ENCODE results near the gene KLC4.
"Not testable (repeated sequence)": the region's sequence is repeated elsewhere in the genome, so short reads cannot be mapped to it uniquely, and the experiment has no call there.

The KLC4 gene

DNA sequence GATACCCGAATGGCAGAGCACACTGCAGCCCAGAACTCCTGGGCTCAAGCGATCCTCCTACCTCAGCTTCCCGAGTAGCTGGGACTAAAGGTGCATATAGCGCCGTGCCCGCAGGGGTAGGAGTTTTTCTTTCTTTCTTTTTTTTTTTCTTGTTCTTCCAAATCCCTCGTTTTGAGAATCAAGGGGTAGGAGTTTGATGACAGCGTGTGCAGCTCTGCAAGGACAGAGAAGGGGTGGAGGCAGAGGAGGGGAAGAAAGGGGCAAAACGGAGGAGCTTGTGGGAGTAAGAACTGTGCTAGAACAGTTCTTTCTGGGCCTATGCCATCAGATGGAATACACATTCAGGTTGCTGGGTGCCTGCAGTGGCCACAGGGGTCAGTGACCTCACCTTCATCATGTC lies 22.7 kb upstream of the KLC4 start:
- DNase-seq (ENCODE audit: low read depth, low spot score): no peak

- DNase-seq (ENCODE audit: low read depth, low spot score): no peak
These were observed 22.2 kb upstream of the KLC4 start for GRCh38 chr6:43037197-43037596.

GRCh38 chr6:43037706-43038105 lies 21.7 kb upstream of the KLC4 start:
- DNase-seq (ENCODE audit: low read depth, low spot score): no peak

DNA sequence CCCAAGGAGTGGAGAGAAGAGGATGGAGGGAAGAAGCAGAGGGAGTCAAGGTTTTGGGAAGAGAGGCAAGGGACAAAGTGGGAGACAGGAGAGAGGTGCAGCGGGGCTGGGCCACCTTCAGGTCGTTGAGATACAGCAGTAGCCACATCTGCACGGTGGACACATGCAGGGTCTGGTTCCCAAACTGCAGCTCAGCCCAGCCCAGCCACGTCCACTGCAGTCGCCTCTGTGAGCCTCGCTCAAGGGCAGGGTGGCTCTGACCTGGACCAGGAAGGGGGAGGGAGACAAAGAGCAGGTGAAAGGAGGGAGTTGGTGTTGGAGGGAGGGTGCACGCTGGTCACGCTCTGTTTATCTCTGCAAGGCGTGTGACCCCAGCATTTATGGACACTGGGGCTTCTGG lies 20.7 kb upstream of the KLC4 start:
- DNase-seq (ENCODE audit: low read depth, low spot score): no peak

GRCh38 chr6:43040542-43041257 lies 18.7 kb upstream of the KLC4 start:
- DNase-seq (ENCODE audit: low read depth, low spot score): no peak

GRCh38 chr6:43041475-43041874 lies 18.0 kb upstream of the KLC4 start:
- DNase-seq (ENCODE audit: low read depth, low spot score): not testable (repeated sequence)

DNA sequence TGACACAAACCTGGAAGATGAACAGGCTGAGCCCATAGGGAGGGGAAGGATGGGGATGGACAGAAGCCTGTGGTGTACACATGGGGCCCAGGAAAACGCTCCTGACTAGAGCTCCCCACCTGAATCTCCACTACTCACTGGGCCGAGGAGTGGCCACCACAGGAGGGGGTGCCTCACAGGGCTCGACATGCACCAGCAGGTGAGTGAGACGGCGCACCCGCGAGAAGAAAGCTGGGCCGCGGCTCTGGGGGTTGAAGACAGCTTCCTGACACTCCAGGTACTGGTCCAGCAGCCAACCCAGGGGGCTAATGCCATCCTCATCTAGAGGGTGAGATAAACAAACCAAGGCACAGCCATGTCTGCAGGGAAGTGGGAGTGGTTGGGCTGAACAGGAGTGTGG lies 16.1 kb upstream of the KLC4 start:
- DNase-seq (ENCODE audit: low read depth, low spot score): no peak

GRCh38 chr6:43045371-43045930 lies 14.0 kb upstream of the KLC4 start:
- DNase-seq (ENCODE audit: low read depth, low spot score): no peak

GRCh38 chr6:43047998-43048397 lies 11.4 kb upstream of the KLC4 start:
- DNase-seq (ENCODE audit: low read depth, low spot score): no peak

DNA sequence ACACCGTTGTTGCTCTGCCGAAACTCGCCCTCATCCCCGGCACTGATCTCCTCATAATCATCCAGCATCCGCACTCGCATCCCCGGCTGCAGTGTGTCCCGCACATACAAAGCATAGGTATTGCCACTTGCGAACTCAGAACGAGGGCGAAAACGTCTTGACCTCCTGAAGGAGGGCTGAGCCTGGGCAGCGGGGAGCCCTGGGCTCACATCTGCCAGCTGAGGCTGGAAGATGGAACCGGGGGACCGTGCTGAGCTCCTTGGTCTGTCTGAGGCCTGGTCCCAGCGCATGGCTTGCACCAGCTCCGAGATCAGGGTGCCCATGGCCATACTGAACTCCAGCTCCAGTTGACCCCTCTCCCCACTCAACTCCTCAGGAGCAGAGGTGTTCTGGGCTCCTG lies 8.4 kb upstream of the KLC4 start:
- no peak for DNase-seq (ENCODE audit: low read depth, low spot score)

DNA sequence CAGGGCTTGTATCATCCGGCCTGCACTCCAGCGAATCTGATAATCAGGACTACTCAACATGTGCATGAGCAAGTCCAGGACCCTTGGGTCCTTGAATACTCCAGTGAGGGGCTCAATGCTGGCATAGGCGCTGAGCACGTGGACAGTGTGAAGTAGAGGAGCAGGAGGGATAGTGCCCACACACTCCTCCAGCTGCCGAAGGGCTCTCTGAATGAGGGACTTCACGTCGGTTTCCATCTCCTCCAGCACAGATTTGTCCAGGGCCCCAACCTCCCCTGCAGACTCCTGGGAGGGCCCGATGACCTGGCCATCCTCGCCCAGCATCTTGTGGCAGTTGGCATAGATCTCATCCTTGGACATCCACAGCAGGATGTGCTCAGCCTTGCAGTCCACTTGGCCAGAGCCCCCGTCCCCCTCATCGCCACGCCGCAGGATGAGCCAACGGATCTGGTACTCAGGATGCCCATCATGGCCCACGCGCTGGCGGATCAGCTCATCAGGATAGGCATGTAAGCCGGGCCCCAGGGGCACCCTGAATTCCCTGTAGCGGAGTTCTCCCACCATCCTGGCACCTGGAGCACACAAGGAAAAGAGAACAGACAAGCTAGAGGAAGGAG lies 7.1 kb upstream of the KLC4 start:
- DNase-seq (ENCODE audit: low read depth, low spot score): no peak

DNA sequence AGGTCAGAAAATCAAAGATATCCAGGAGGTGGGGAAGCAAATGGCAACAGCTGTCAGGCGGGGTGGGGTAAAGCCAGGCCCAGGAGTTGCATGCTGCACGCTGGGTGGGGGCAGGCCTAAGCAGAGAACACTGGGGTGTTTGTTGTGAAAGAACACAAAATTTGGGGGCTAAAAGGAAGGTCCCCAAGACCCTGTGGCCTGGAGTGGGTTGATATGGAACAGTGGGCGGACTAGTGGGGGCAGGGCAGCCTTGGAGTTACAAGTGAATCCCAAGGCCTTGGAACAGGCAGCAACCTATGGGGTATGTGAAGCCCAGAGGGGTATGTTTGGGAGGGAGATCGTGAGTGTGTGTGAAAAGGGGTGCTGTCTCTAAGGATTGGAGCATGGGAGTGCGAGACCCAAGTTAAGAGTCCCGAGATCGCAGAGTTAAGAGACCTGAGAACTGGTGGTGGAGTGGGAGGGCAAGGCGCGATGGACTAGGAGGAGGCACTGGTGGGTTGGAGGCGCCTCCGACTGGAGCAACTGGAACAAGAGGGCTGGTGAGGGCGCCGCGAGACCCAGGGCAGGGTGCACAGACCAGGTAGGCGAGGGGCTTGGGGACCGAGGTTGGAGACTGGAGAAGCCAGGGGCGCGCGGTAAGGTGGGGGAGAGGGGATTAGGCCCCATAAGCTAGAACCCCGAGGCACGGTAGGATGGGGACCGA lies 6.4 kb upstream of the KLC4 start:
- DNase-seq (ENCODE audit: low read depth, low spot score): no peak

DNA sequence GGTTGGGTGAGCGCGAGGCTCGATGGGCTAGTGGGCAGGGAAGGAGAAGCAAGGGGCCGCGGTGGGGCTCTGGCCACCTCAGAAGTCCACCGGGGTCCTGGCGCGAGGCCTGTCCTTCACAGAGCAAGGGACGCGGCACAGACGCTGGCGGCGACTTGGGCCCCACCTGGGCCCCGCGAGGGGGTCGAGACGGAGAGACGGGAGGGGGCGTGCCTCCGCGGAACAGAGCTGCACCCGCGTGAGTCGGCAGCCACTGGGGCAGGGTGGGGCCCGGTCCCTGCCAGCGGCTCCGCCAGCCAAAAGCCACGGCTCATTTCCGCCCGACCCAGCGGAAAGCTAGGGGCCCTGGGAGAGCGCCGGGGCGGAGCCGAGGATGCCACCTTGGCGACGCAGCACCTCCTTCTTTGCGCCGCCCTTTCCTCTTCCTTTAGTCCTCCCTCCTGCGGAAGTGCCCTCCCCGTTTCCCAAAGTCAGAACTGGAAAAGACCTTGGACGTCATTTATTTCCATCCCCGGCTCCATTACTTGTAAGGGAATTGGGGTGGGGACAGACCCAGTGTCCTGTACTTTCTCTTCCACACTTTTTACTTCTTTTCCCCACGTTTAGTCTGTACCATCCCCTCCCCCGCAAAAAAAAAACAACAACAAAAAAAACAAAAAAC lies 5.8 kb upstream of the KLC4 start, which contains the start of gene CUL7:
Gene CUL7 (minus strand): TSS at position 307 of the 661 bp plus-strand sequence. CDS start 1,063 bp downstream, outside the sequence.
- DNase-seq (ENCODE audit: low read depth, low spot score): peak; percentile 81

DNA sequence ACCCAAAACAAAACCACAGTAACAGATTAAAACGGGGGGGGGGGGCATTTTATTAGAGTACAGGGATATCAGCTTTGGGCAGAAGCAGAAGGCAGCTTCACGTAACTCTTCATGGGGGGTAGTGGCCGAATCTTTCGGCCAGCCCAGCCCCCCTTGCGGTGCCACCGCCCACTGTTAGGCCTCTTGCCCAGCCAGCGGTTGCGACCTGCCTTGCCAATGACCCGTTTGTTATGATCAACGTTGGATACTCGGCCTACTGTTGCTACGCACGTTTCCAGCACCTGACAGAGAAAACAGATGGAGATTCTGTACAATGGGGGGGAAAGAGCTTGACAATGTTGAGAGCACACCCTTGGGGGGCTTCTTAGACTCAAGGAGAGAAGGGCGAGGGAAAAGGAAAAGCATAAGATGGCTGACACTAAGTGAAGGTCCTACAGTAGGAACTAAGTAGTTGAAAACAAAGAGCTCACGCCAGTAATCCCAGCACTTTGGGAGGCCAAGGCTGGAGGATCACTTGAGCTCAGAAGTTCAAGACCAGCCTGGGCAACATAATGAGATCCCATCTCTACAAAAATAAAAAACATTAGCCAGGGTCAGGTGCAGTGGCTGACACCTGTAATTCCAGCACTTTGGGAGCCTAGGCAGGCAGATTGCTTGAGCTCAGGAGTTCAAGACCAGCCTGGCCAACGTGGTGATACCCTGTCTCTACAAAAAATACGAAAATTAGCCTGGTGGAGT lies 5.1 kb upstream of the KLC4 start:
- DNase-seq (ENCODE audit: low read depth, low spot score): no peak

DNA sequence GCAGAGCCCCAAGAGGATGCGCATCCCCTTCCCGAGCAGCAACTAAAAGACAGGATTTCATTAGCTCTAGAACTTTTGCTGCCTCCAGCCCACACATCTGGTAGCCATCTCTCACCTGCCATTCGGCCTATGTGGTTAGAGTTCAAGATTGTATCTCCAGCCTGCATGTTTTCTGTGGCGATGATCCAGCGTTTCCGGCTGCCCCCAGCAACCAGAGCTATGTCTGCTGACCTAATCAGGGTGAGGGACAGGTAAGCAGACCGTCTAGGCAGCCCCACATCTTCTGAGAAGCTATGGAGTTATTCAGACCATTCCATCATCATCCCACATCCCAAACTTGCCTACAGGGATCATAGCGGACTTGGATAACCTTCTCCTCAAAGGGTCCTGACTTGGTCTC lies 3.5 kb upstream of the KLC4 start:
- DNase-seq (ENCODE audit: low read depth, low spot score): no peak

DNA sequence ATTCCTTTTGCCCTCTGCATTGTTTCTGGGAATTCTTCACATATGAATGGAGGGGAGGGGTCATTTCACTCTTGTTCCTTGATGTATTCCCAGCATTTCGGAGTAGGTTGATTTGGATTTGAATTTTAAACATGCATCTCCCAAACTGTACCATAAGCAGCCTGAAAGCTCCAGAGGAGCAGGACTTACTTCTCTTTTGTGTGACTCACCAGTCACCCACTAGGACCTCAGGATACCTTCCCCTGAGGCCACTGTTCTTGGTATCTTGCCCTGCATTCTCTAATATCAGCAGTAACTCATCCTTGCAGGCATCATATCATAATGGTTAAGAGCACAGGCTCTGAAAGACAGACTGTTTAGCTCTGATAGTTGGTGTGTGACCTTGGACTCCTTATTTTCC lies 900 bp upstream of the KLC4 start:
- no peak for DNase-seq (ENCODE audit: low read depth, low spot score)

- no peak for DNase-seq (ENCODE audit: low read depth, low spot score)
These were observed 763 bp downstream of the KLC4 start for GRCh38 chr6:43060034-43060754.

DNA sequence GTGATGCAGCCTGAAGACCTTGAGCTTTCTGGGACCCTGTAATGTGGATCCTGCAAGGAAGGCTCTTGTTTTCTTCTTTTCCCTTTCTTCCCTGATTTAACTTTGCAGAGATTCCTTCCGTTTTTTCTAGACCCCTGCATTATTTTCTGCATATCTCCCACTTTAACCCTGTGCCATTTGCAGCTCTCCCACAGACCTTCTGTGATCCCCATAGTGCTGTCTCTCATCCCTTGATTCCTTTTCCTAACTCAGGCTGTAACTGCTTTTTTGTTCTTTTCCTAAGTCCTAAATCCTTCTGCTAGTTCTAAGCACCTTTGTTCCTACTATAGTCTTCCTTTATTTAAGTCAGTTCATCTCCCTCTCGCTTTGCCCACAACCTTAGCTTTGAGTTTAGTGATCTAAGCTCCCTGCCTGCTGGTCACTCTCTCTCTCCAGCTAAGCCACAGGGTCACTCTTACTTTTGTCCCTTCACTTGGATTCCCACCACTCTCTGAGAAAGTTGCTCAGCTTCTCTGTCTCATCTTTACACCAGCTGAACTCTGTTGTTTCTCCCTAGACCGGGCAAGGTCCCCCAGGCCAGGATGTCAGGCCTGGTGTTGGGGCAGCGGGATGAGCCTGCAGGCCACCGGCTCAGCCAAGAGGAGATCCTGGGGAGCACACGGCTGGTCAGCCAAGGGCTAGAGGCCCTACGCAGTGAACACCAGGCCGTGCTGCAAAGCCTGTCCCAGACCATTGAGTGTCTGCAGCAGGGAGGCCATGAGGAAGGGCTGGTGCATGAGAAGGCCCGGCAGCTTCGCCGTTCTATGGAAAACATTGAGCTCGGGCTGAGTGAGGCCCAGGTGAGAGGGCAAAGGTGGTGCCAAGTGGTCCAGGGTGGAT lies 1.6 kb downstream of the KLC4 start:
- DNase-seq (ENCODE audit: low read depth, low spot score): no peak

DNA sequence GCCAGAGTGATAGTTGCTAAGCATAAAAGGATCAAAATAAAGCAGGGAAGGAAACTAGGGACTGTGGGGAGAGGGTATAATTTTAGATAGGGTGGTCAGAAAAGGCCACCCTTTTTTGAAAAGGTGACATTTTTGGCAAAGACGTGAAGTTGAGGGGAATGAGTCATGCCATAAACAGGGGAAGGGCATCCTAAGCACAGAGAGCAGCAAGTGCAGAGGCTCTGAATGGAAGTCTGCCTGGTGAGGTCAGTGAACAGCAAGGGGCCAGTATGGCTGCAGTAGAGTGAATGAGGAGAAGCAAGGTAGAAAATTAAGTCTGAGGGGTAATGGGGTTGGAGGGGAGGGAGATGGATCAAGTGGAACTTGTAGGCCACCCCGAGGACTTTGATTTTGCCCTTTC lies 2.4 kb downstream of the KLC4 start:
- DNase-seq (ENCODE audit: low read depth, low spot score): no peak

GRCh38 chr6:43062818-43063217 lies 3.4 kb downstream of the KLC4 start:
- DNase-seq (ENCODE audit: low read depth, low spot score): no peak

Data from iPS DF 19.7 (cell line).